Omental fat pad (tissue), 4 donors: Measurements from ENCODE around the gene EN2. TPM values are rescaled to one million over a fixed set of nuclear protein-coding genes. Genes with fewer than 3 reads are reported as not detected.

Experiments
- ATAC-seq: fragments of 150-250 bp; one replicate; pipeline ENCODE4 v1.9.1; 2016; ENCODE audit warnings: mild to moderate bottlenecking, moderate library complexity; ENCODE audit not compliant: low FRiP score
- DNase-seq: peaks from one replicate; pipeline ENCODE4 v3.0.0-alpha.2; 2019; ENCODE audit warnings: low spot score
- total RNA-seq, 4 donors: library from RNA; depleted of rRNA; stranded (reverse); fragments of >200 nt; gene quantifications; one replicate each; pipeline ENCODE4 v1.1.0, GENCODE V29; 2016
- TF ChIP-seq, protein P1 (sequence below), 3 donors: fragments of 450-650 bp; IDR thresholded peaks; one replicate each; pipeline ENCODE4 v1.5.1; 2016 to 2017; ENCODE audit warnings: antibody characterized with exemption in 3 of 3, mild to moderate bottlenecking in 3 of 3, moderate library complexity in 2 of 3

The EN2 gene
- total RNA-seq, 4 donors from 2014 or later = 0.09 to 0.12 TPM; not detected in 2

DNA sequence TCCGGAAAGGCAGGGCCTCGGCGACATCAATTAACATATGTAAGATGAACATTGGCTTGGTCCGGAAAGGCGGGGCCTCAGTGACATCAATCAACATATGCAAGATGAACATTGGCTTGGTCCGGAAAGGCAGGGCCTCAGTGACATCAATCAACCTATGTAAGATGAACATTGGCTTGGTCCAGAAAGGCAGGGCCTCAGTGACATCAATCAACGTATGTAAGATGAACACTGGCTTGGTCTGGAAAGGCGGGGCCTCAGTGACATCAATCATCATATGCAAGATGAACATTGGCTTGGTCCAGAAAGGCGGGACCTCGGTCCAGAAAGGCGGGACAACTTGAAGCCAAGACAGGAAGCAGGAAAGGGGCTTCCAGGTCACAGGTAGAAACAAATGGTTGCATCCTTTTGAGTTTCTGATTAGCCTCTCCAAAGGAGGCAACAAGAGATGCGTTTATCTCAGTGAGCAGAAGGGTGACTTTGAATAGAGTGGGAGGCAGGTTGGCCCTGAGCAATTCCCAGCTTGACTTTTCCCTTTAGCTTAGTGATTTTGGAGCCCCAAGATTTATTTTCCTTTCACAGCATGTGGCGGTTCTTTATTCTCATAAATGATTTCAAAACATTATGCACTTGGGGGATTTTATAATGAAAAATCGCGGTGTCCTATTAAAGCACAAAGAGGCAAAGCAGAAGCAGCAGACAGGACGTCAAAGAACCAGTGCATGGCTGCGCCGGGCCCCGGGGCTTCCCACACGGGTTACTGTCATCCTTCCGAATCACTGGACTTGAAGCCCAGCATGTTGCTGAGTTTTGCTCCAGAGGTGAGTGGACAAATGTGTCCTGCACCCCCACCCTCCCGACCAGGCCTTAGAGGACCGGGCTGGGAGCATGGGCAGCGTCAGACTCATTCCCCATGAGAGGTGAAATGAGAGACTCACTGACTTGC is 43.1 kb upstream of the EN2 start:
- ATAC-seq = no peak
- TF ChIP-seq, protein P1, sequence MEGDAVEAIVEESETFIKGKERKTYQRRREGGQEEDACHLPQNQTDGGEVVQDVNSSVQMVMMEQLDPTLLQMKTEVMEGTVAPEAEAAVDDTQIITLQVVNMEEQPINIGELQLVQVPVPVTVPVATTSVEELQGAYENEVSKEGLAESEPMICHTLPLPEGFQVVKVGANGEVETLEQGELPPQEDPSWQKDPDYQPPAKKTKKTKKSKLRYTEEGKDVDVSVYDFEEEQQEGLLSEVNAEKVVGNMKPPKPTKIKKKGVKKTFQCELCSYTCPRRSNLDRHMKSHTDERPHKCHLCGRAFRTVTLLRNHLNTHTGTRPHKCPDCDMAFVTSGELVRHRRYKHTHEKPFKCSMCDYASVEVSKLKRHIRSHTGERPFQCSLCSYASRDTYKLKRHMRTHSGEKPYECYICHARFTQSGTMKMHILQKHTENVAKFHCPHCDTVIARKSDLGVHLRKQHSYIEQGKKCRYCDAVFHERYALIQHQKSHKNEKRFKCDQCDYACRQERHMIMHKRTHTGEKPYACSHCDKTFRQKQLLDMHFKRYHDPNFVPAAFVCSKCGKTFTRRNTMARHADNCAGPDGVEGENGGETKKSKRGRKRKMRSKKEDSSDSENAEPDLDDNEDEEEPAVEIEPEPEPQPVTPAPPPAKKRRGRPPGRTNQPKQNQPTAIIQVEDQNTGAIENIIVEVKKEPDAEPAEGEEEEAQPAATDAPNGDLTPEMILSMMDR (IDR thresholded peaks at IDR 0.05) = no peak
- DNase-seq = no peak

DNA sequence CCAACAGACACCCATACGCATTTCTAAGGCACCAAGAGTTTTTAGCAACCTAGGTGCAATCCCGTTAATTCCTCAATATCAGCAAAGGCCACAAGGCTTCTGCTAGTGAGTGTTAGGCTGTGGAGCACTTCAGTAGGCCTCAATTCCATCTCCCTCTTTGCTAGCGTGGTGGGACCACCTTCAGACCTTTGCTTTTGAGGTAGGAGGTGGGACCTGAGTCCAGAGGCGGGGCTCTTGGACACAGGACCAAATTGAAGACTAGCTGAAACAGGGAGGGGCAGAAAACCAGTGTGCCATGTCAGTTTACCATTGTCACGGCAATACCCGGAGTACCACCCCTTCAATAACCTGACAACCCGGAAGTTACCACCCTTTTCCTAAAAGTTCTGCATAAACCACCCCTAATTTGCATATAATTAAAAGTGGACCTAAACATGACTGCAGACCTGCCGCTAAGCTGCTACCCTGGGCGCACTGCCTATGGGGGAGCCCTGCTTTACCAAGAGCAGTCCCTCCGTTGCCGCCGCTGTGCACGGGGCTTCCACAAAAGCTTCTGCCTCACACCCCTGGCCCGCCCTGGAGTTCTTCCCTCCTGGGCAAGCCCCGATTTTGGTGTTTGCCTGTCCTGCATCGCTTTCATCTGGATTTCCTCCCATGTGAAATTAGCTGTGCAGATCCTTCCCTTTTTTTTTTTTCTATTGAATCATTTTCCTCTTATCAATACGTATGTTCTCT is 41.1 kb upstream of the EN2 start:
- DNase-seq = no peak
- ATAC-seq = no peak
- TF ChIP-seq, protein P1 (IDR thresholded peaks at IDR 0.05) = no peak

DNA sequence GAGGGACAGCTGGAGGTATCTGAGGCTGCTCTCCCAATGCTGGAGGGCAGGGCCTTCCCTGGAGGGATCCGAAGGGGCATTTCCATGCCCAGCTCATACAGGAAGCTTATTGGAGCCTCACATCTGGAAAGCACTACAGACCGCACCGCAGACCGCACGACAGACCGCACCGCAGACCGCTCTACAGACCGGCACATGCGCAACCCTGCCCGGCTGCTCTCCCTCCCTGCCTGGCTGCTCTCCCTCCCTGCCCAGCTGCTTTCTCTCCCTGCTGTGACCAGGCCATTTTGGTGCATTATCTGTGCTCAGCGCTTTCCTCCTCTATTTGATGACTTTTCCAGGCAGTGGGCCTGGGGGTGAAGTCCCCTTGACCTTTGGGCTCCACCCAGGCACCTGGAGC is 39.6 kb upstream of the EN2 start:
- TF ChIP-seq, protein P1 (IDR thresholded peaks at IDR 0.05) = no peak
- ATAC-seq (no peak), DNase-seq (no peak)

DNA sequence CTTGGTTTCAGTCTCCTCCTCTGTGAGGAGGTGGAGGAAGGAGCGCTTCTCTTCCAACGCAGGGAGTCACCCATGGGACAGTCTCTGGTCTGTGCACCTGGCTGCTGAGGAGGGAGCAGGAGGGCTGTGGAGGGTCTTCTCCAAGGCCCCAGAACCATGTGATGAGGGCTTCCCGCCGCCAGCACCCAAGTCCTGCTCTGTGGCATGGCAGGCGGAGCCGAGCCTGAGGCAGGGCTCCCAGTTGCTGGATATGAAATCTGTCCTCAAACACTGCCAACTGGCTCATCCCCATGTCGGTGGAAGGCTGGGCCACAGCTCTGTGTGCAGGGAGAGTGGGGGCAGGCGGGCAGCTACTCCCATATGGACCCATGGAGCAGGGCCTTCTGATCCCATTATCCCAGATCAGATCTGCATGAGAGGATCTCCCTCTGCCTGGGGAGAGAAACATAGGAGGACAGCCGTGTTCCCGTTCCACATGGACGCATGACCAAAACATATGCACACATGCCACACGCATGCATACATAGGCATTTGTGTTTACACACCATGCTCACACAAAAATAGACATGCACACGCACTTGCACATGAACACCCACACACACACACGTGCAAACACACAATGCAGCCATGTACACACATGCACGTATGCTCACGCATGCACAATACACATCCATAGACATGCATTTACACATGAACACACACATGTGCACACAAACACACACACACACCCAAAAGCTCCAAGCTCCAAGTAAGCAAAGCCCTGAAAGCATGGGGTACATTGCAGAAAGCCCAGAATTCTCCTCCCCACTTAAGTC is 38.8 kb upstream of the EN2 start:
- DNase-seq (no peak), ATAC-seq (no peak)
- TF ChIP-seq, protein P1 (IDR thresholded peaks at IDR 0.05) = no peak

DNA sequence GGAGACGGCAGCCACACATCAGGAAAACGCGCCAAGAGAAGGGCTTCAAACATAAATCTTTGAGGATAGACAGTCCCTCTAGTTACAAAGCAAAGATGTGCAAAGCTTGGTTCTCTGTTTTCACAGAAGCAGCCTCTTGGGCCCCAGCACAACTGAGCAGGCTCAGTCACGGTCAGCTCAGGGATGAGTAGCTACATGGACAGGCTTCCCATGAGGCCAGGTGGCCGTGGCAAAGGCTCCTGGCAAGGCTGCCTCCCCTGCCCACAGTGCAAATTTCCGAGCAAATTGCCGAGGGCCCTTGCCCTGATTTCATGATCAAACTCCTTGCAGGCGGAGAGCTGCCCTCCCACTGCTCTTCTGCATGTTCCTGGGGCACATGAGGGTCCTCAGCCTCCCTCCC is 37.8 kb upstream of the EN2 start:
- TF ChIP-seq, protein P1 (IDR thresholded peaks at IDR 0.05) = no peak
- ATAC-seq (no peak), DNase-seq (no peak)

DNA sequence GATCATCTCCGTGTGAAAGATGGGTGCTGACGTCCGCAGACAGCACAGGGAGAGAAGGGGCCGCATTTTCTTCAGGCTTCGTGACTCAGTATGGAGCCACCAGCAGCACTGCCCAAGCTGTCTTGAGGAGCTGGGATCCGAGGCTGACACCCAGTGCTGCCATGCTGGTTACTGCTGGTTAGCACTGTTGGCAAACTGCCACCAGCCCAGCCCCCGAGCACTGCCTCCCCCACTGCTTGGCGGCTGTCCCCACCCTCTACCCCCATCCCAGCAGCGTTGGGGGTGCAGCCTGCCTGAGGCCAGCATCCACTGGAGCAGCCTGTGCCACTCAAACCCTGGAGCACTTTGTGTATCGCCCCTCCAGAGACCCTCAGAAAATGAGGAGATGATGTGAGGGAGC is 35.8 kb upstream of the EN2 start:
- TF ChIP-seq, protein P1 (IDR thresholded peaks at IDR 0.05) = no peak
- DNase-seq = no peak
- no peak for ATAC-seq
